ENCODE measurements around the gene SAMD4A. TPM values are rescaled to one million over a fixed set of nuclear protein-coding genes. Genes with fewer than 3 reads are reported as not detected.

The SAMD4A gene
- total RNA-seq, 4 donors from 2014 or later: 39.8 to 53.3 (median 48.0) TPM

GRCh38 chr14:54652188-54652587, 85.3 kb downstream of the SAMD4A start:
- peaks cover 0 to 72% (median 42%) of the 10 kb centered on the region in 4 donors for H3K4me1 ChIP-seq
- 9 to 12% methylated on average over 6 of the region's 6 CpGs for WGBS, 2 donors
- H3K9me3 ChIP-seq: no peaks in the 10 kb centered on the region
- no peaks in the 10 kb centered on the region for H3K27me3 ChIP-seq
- peak; percentile 80 to 85 for DNase-seq (ENCODE audit: low spot score in 2 of 2)
- TF ChIP-seq CTCF (IDR thresholded peaks at IDR 0.05) (no peak), POLR2A (IDR thresholded peaks at IDR 0.05) (no peak), EP300 (IDR thresholded peaks at IDR 0.05) (peak; percentile 82 to 96)
- peak overlapping the region in 3 of 4 donors; percentile 19 to 42 (median 20) for H3K4me3 ChIP-seq
- H3K36me3 ChIP-seq: no peaks in the 10 kb centered on the region
- peak overlapping the region; percentile 60 to 96 (median 88) for H3K27ac ChIP-seq

DNA sequence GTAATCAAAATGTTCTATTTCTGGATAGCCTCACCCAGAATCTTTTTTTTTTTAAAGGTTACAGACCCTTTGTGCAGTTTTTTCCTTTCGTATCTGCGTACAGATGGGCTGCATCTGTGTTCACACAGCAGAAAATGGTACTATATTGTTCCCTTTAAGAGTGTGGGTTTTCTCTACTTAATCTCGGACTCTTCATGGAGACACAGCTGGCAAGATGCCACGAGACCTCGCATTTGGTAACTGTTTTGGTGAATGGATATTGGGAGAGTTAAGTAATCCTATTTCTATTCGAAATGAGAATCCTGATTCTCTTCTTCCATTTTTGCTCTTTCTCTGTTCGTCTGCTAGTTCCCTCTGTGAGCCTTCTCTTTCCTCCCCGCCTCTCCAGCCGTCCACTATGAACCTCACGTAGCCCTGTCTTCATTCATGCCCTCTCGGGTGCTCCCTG, 85.7 kb downstream of the SAMD4A start:
- no peaks in the 10 kb centered on the region for H3K9me3 ChIP-seq
- TF ChIP-seq CTCF (IDR thresholded peaks at IDR 0.05) (no peak), EP300 (IDR thresholded peaks at IDR 0.05) (no peak), POLR2A (IDR thresholded peaks at IDR 0.05) (no peak)
- 20% methylated on average over 11 of the region's 11 CpGs for WGBS, 2 donors
- H3K36me3 ChIP-seq: no peaks in the 10 kb centered on the region
- H3K4me3 ChIP-seq: peak overlapping the region; percentile 0 to 42 (median 20)
- peak overlapping the region; percentile 60 to 96 (median 88) for H3K27ac ChIP-seq
- H3K4me1 ChIP-seq: peaks cover 0 to 72% (median 42%) of the 10 kb centered on the region in 4 donors
- H3K27me3 ChIP-seq: no peaks in the 10 kb centered on the region
- DNase-seq (ENCODE audit: low spot score in 2 of 2): peak; percentile 44 to 73

- H3K27ac ChIP-seq: peak overlapping the region; percentile 60 to 96 (median 88)
- no peak overlapping the region for H3K4me3 ChIP-seq
- no peaks in the 10 kb centered on the region for H3K27me3 ChIP-seq
- H3K9me3 ChIP-seq: no peaks in the 10 kb centered on the region
- H3K36me3 ChIP-seq: no peaks in the 10 kb centered on the region
- TF ChIP-seq CTCF (IDR thresholded peaks at IDR 0.05) (no peak), POLR2A (IDR thresholded peaks at IDR 0.05) (no peak), EP300 (IDR thresholded peaks at IDR 0.05) (peak; percentile 44 to 79)
- peaks cover 0 to 61% (median 42%) of the 10 kb centered on the region in 4 donors for H3K4me1 ChIP-seq
- peak; percentile 40 to 67 for DNase-seq (ENCODE audit: low spot score in 2 of 2)
- WGBS, 2 donors: 57 to 62% methylated on average over 11 of the region's 11 CpGs
Measured at GRCh38 chr14:54653712-54654469, 87.0 kb downstream of the SAMD4A start.

GRCh38 chr14:54654605-54655004, 87.7 kb downstream of the SAMD4A start:
- Histone ChIP-seq H3K4me3 (no peak overlapping the region), H3K4me1 (peaks cover 0 to 54% (median 42%) of the 10 kb centered on the region in 4 donors)

More at GRCh38 chr14:54654605-54655004, 87.7 kb downstream of the SAMD4A start:
- WGBS, 2 donors: 83 to 88% methylated on average over 2 of the region's 2 CpGs
- Histone ChIP-seq H3K27me3 (no peaks in the 10 kb centered on the region), H3K27ac (peak overlapping the region in 2 of 4 donors; percentile 93 to 96), H3K9me3 (no peaks in the 10 kb centered on the region), H3K36me3 (no peaks in the 10 kb centered on the region)
- no peak for DNase-seq (ENCODE audit: low spot score in 2 of 2)
- TF ChIP-seq POLR2A (IDR thresholded peaks at IDR 0.05) (no peak), EP300 (IDR thresholded peaks at IDR 0.05) (no peak), CTCF (IDR thresholded peaks at IDR 0.05) (no peak)

All from tibial nerve (tissue), 4 donors.